Muscle layer of colon (tissue), 2 donors: ENCODE measurements around the gene CDK1.
"Not testable (repeated sequence)": the region's sequence is repeated elsewhere in the genome, so short reads cannot be mapped to it uniquely, and the experiment has no call there.

Source experiments
- H3K27ac ChIP-seq: one replicate; pipeline ENCODE4 v1.7.0; 2013; ENCODE audit warnings: low read depth, mild to moderate bottlenecking, low read length, moderate library complexity
- H3K27me3 ChIP-seq, 2 donors: one replicate each; pipeline ENCODE4 v1.7.0; 2013; ENCODE audit warnings: low read length in 2 of 2, mild to moderate bottlenecking in 2 of 2; ENCODE audit not compliant: insufficient read depth in 2 of 2, control insufficient read depth in 1 of 2
- H3K36me3 ChIP-seq: one replicate; pipeline ENCODE4 v1.7.0; 2013; ENCODE audit warnings: mild to moderate bottlenecking, low read length; ENCODE audit not compliant: insufficient read depth
- H3K4me1 ChIP-seq: one replicate; pipeline ENCODE4 v1.7.0; 2013; ENCODE audit warnings: mild to moderate bottlenecking, low read length; ENCODE audit not compliant: insufficient read depth
- H3K4me3 ChIP-seq, 2 donors: one replicate each; pipeline ENCODE4 v1.7.0; 2013; ENCODE audit warnings: low read length in 2 of 2, low read depth in 1 of 2, mild to moderate bottlenecking in 1 of 2, moderate library complexity in 1 of 2
- H3K9ac ChIP-seq: one replicate; pipeline ENCODE4 v1.7.0; 2013; ENCODE audit warnings: low read length
- H3K9me3 ChIP-seq: one replicate; pipeline ENCODE4 v1.7.0; 2013; ENCODE audit warnings: mild to moderate bottlenecking, low read length
- donor health status: abdominal sarcoma.
- donor health status: Adenocarcinoma of cecum.

The CDK1 gene

GRCh38 chr10:60817398-60817805, 39.1 kb downstream of the CDK1 start:
- Histone ChIP-seq H3K9me3 (no peaks in the 10 kb centered on the region), H3K27me3 (no peaks in the 10 kb centered on the region), H3K36me3 (no peaks in the 10 kb centered on the region), H3K4me1 (peaks cover 27% of the 10 kb centered on the region), H3K27ac (no peak overlapping the region), H3K9ac (no peak overlapping the region), H3K4me3 (no peak overlapping the region)

DNA sequence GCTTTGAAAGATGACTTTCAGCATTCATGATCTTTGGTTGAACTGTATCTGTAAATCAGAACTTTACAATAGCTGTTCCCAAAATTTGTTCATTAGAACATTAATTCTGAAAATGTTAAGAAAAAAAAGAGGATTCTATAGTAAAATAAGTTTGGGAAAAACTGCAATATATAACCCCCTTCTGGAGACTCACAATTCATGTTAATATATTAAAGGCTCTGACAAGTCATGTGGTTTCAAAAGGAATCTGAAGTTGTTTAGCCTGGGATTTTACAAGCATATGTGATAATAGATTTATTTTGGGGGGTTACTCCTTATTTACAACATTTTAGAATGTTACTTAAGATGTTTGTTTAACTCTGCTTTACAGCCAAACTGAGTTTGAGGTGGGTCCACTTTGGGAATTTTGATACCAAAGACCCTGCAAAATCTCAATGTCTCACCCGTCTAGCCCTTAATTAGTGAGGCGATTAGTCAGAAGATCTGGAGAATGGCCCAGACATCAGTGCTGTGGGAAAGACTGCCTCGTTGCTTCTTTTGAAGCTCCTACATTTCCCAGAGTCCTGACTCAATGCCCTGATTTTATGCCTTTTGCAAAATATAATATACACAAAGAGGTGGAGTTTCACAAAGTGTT, 40.0 kb downstream of the CDK1 start:
- Histone ChIP-seq H3K36me3 (no peaks in the 10 kb centered on the region), H3K4me3 (no peak overlapping the region), H3K9ac (no peak overlapping the region), H3K27me3 (no peaks in the 10 kb centered on the region), H3K9me3 (no peaks in the 10 kb centered on the region), H3K27ac (no peak overlapping the region), H3K4me1 (peaks cover 27% of the 10 kb centered on the region)

GRCh38 chr10:60819271-60819670, 41.0 kb downstream of the CDK1 start:
- Histone ChIP-seq H3K9ac (no peak overlapping the region), H3K9me3 (no peaks in the 10 kb centered on the region), H3K27ac (no peak overlapping the region), H3K4me3 (no peak overlapping the region), H3K36me3 (no peaks in the 10 kb centered on the region), H3K4me1 (peaks cover 27% of the 10 kb centered on the region), H3K27me3 (no peaks in the 10 kb centered on the region)

DNA sequence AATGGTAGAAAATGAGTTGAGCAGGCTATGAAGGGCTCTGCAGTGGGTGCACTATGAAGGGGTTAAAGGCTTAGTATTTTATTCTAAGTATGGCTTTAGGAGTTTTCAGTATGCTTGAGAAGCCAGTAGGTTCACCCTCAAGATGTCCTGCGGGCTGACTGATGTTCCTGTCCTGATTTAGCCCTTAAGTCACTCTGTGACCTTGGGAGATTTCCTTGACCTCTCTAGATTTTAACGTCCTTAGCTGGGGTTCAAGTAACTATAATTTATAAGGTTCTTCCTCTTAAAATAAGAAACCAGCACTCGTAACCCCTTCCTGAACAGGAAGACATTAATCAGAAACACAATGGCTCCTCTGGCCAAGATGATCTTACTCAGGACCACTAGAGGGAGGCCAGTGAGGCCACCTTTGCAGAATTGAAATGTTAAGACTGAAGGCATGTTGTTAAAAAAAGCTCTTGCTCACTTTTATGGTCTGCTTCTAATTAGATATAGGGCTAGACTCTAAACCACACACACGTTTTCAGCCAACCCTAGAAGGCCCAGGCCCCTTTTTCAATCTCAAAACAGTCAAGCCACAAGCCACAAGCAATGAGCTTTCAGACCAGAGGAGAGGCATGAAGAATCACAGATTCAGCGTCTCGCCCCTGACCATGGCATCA, 41.9 kb downstream of the CDK1 start:
- no peak overlapping the region for H3K4me3 ChIP-seq
- peaks cover 27% of the 10 kb centered on the region for H3K4me1 ChIP-seq
- H3K9me3 ChIP-seq, result no peaks in the 10 kb centered on the region
- H3K9ac ChIP-seq, result no peak overlapping the region
- H3K27me3 ChIP-seq, result no peaks in the 10 kb centered on the region
- H3K36me3 ChIP-seq, result no peaks in the 10 kb centered on the region
- no peak overlapping the region for H3K27ac ChIP-seq

- no peak overlapping the region for H3K9ac ChIP-seq
- no peaks in the 10 kb centered on the region for H3K9me3 ChIP-seq
- no peaks in the 10 kb centered on the region for H3K36me3 ChIP-seq
- no peak overlapping the region for H3K4me3 ChIP-seq
- no peak overlapping the region for H3K27ac ChIP-seq
- no peaks in the 10 kb centered on the region for H3K27me3 ChIP-seq
- H3K4me1 ChIP-seq, result peaks cover 27% of the 10 kb centered on the region
Observed at GRCh38 chr10:60821656-60822055, 43.4 kb downstream of the CDK1 start.

DNA sequence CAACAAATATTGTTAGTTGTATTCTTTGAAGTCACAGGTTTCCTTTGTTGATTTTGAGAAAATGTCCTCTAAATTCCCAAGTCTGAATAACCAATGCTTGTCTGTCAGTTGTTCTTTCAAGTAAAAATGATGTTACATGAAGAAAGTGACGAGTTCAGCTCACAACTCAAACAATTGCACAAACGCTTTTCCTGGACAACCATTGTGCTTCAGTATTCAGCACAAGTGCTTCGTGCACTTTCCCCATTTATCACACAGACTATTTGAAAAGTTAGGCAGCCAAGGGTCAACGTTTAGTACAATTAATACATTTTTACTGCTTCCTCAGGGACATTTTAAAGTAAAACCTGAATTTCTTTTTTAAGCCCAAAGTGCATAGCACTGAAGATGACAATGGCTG, 44.5 kb downstream of the CDK1 start:
- H3K27ac ChIP-seq, result no peak overlapping the region
- no peak overlapping the region for H3K4me3 ChIP-seq
- H3K27me3 ChIP-seq, result no peaks in the 10 kb centered on the region
- peaks cover 15% of the 10 kb centered on the region for H3K4me1 ChIP-seq
- H3K36me3 ChIP-seq, result no peaks in the 10 kb centered on the region
- H3K9me3 ChIP-seq, result no peaks in the 10 kb centered on the region
- no peak overlapping the region for H3K9ac ChIP-seq

GRCh38 chr10:60823324-60823723, 45.0 kb downstream of the CDK1 start:
- no peaks in the 10 kb centered on the region for H3K36me3 ChIP-seq
- no peaks in the 10 kb centered on the region for H3K9me3 ChIP-seq
- H3K27ac ChIP-seq, result no peak overlapping the region
- H3K4me3 ChIP-seq, result no peak overlapping the region
- H3K27me3 ChIP-seq, result no peaks in the 10 kb centered on the region
- H3K9ac ChIP-seq, result no peak overlapping the region
- H3K4me1 ChIP-seq, result peaks cover 10% of the 10 kb centered on the region

DNA sequence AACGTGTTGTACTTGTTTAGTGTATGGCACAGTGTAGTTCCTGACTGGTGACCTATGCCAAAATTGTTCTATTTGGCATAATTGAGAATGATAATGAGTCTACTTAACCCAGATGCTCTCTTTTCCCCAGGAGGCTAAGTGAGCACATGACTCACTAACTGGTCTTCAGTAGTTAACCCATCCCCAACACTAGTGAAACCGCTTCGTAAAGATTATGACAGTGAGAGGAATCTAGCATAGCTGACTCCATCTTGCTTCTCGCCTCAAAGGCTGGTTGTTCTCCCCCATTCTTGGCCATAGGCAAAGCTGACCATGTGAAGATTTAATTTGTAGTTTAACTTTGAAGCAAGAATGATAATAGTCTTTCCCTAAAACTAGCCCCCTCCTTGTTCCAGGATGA, 47.2 kb downstream of the CDK1 start:
- Histone ChIP-seq H3K36me3 (no peaks in the 10 kb centered on the region), H3K9me3 (no peaks in the 10 kb centered on the region), H3K9ac (no peak overlapping the region), H3K4me3 (no peak overlapping the region), H3K27ac (no peak overlapping the region), H3K4me1 (no peaks in the 10 kb centered on the region), H3K27me3 (no peaks in the 10 kb centered on the region)

DNA sequence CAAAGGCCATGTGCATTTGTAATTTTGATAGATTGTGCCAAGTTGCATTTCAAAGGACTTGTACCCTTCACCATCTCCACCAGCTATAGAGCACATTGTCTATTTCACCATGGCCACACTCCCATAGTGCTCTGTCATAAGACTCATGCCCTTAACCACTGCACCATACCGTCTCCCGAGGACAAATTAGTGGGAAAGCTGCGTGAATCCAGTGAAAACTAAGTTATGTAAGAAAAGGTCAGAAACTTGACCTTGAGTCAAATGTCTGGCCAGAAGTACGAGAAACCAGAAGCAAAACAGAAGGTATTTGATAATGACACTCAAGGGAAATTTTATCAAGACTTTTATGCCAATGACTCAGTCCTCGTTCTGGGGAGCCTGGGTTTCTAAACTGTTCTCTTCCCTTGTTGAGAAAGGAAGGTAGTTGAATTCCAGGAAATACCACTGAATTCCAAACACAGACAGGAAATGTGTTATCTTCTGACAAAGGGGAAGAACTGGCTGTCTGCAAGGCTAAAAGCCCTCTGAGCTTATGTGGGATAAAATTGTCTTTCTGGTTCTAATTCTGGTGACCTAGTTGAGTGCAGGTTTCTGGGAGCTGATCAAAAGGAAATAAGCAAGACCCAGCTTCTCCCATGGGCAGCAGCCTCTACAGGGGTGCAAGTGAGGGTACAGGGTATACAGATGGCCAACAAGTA, 49.7 kb downstream of the CDK1 start:
- no peaks in the 10 kb centered on the region for H3K4me1 ChIP-seq
- H3K36me3 ChIP-seq, result no peaks in the 10 kb centered on the region
- H3K9me3 ChIP-seq, result no peaks in the 10 kb centered on the region
- H3K27ac ChIP-seq, result no peak overlapping the region
- no peak overlapping the region for H3K9ac ChIP-seq
- no peaks in the 10 kb centered on the region for H3K27me3 ChIP-seq
- no peak overlapping the region for H3K4me3 ChIP-seq

- Histone ChIP-seq H3K4me3 (no peak overlapping the region), H3K27me3 (no peaks in the 10 kb centered on the region), H3K4me1 (no peaks in the 10 kb centered on the region), H3K27ac (no peak overlapping the region), H3K9me3 (no peaks in the 10 kb centered on the region), H3K9ac (no peak overlapping the region), H3K36me3 (no peaks in the 10 kb centered on the region)
Observed at GRCh38 chr10:60828489-60828852, 50.2 kb downstream of the CDK1 start.

- not testable (repeated sequence) for H3K4me3 ChIP-seq, H3K27ac ChIP-seq, H3K9me3 ChIP-seq, H3K9ac ChIP-seq, H3K4me1 ChIP-seq, H3K27me3 ChIP-seq, H3K36me3 ChIP-seq
Observed at GRCh38 chr10:60832136-60832535, 53.9 kb downstream of the CDK1 start.

- Histone ChIP-seq H3K36me3 (no peaks in the 10 kb centered on the region), H3K27ac (no peak overlapping the region), H3K9me3 (no peaks in the 10 kb centered on the region), H3K9ac (no peak overlapping the region), H3K4me3 (no peak overlapping the region), H3K27me3 (no peaks in the 10 kb centered on the region), H3K4me1 (peaks cover 3% of the 10 kb centered on the region)
Observed at GRCh38 chr10:60834401-60834800, 56.1 kb downstream of the CDK1 start.
